Measurements from ENCODE around the gene TSPAN4. TPM values are rescaled to one million over a fixed set of nuclear protein-coding genes. Genes with fewer than 3 reads are reported as not detected.

Gene TSPAN4
- total and polyA plus RNA-seq, 4 donors, result 16.5 to 38.1 (median 30.4) TPM

- H3K9ac ChIP-seq (ENCODE audit: low read depth in 1 of 2, low read length in 2 of 2), result no peak overlapping the region
- no peaks in the 10 kb centered on the region for H3K9me3 ChIP-seq (ENCODE audit: control insufficient read depth in 4 of 4, low read length in 3 of 4)
- peaks cover 5 to 28% (median 11%) of the 10 kb centered on the region in 4 donors for H3K36me3 ChIP-seq (ENCODE audit: control insufficient read depth in 4 of 4, insufficient read depth in 3 of 4, low read depth in 1 of 4, low read length in 3 of 4)
- no peaks in the 10 kb centered on the region for H3K27me3 ChIP-seq (ENCODE audit: control insufficient read depth in 4 of 4, insufficient read depth in 4 of 4, low read length in 3 of 4)
- DNase-seq (ENCODE audit: low spot score), result no peak
- WGBS, result 89% methylated on average over 22 of the region's 22 CpGs
- H3K27ac ChIP-seq (ENCODE audit: low read depth in 1 of 2, low read length in 2 of 2), result peak overlapping the region in 1 of 2 donors; percentile 37
- H3K4me1 ChIP-seq (ENCODE audit: control insufficient read depth in 4 of 4, insufficient read depth in 4 of 4, low read length in 3 of 4), result peaks cover 21 to 56% (median 37%) of the 10 kb centered on the region in 4 donors
- no peak overlapping the region for H3K4me3 ChIP-seq (ENCODE audit: low read depth in 1 of 3, low read length in 3 of 3)
- TF ChIP-seq FOXA2 (IDR thresholded peaks at IDR 0.05) (no peak), MAX (IDR thresholded peaks at IDR 0.05) (no peak), REST (IDR thresholded peaks at IDR 0.05) (no peak), FOXA1 (IDR thresholded peaks at IDR 0.05) (no peak), NR2F2 (IDR thresholded peaks at IDR 0.05) (no peak), HNF4G (IDR thresholded peaks at IDR 0.05) (no peak), GABPA (IDR thresholded peaks at IDR 0.05 in 1 of 2, conservative IDR thresholded peaks at IDR 0.05 in 1 of 2) (no peak), CTCF (IDR thresholded peaks at IDR 0.05; ENCODE audit: low read depth, low read length, missing input control) (no peak), JUND (IDR thresholded peaks at IDR 0.05) (no peak), SP1 (IDR thresholded peaks at IDR 0.05) (no peak), TAF1 (conservative IDR thresholded peaks at IDR 0.05) (no peak), HNF4A (conservative IDR thresholded peaks at IDR 0.05) (no peak)
Observed at GRCh38 chr11:837189-837989, 5.3 kb upstream of the TSPAN4 start.

- Histone ChIP-seq H3K9ac (ENCODE audit: low read depth in 1 of 2, low read length in 2 of 2) (no peak overlapping the region), H3K4me1 (ENCODE audit: control insufficient read depth in 4 of 4, insufficient read depth in 4 of 4, low read length in 3 of 4) (peaks cover 19 to 53% (median 35%) of the 10 kb centered on the region in 4 donors), H3K27me3 (ENCODE audit: control insufficient read depth in 4 of 4, insufficient read depth in 4 of 4, low read length in 3 of 4) (no peaks in the 10 kb centered on the region), H3K36me3 (ENCODE audit: control insufficient read depth in 4 of 4, insufficient read depth in 3 of 4, low read depth in 1 of 4, low read length in 3 of 4) (peaks cover 5 to 28% (median 11%) of the 10 kb centered on the region in 4 donors), H3K9me3 (ENCODE audit: control insufficient read depth in 4 of 4, low read length in 3 of 4) (no peaks in the 10 kb centered on the region), H3K4me3 (ENCODE audit: low read depth in 1 of 3, low read length in 3 of 3) (no peak overlapping the region), H3K27ac (ENCODE audit: low read depth in 1 of 2, low read length in 2 of 2) (no peak overlapping the region)
- DNase-seq (ENCODE audit: low spot score), result no peak
- TF ChIP-seq REST (IDR thresholded peaks at IDR 0.05) (no peak), GABPA (IDR thresholded peaks at IDR 0.05 in 1 of 2, conservative IDR thresholded peaks at IDR 0.05 in 1 of 2) (no peak), NR2F2 (IDR thresholded peaks at IDR 0.05) (no peak), RAD21 (IDR thresholded peaks at IDR 0.05) (no peak), HNF4G (IDR thresholded peaks at IDR 0.05) (no peak), FOXA1 (IDR thresholded peaks at IDR 0.05) (no peak), HNF4A (conservative IDR thresholded peaks at IDR 0.05) (no peak), ZBTB33 (IDR thresholded peaks at IDR 0.05) (no peak), MAX (IDR thresholded peaks at IDR 0.05) (no peak), RXRA (IDR thresholded peaks at IDR 0.05) (no peak), JUND (IDR thresholded peaks at IDR 0.05) (no peak), SP1 (IDR thresholded peaks at IDR 0.05) (no peak), YY1 (IDR thresholded peaks at IDR 0.05) (no peak)
- WGBS, result 81% methylated on average over 8 of the region's 8 CpGs
Observed at GRCh38 chr11:837990-838307, 4.7 kb upstream of the TSPAN4 start.
